ENCODE data around the gene TPSB2.
"Not testable (repeated sequence)": the region's sequence is repeated elsewhere in the genome, so short reads cannot be mapped to it uniquely, and the experiment has no call there.

- TF ChIP-seq CTCF (IDR thresholded peaks at IDR 0.05; ENCODE audit: borderline replicate concordance, extremely low read depth, low read length, poor library complexity, severe bottlenecking); EZH2 (IDR thresholded peaks at IDR 0.05; ENCODE audit: borderline replicate concordance, low read depth, low read length, severe bottlenecking): not testable (repeated sequence)
Measured at GRCh38 chr16:1243363-1243762, 13.4 kb upstream of the TPSB2 start.
